ENCODE results near the gene UBE2G1.

DNA sequence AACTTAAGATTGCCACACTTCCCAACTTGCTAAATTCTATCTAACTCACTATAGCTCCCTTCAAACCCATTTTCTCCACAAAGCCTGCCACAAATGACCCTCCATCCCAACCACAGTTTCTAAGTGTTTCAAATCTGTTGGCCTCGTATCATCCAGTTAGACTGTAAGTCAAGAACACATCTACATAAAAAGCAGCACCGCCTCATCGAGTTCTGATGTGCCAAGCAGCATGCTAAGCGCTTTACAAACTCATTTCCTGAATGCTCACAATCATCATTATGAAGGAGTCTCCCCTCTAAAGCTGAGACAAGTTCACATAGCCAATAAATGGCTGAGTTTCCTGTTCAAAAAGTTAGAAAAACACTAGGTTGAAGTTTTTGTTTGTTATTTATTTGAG lies 93.5 kb downstream of the UBE2G1 start:
- no peak for TF ChIP-seq CTCF (IDR thresholded peaks at IDR 0.05; ENCODE audit: poor library complexity, severe bottlenecking)
- no peak for TF ChIP-seq RAD21 (conservative IDR thresholded peaks at IDR 0.05)
- no peak for TF ChIP-seq EP300 (conservative IDR thresholded peaks at IDR 0.05; ENCODE audit: poor library complexity, severe bottlenecking)
- no peak for TF ChIP-seq MXI1 (conservative IDR thresholded peaks at IDR 0.05; ENCODE audit: poor library complexity, severe bottlenecking)
- no peak for TF ChIP-seq EZH2 (IDR thresholded peaks at IDR 0.05; ENCODE audit: borderline replicate concordance, insufficient read depth, low read length, poor library complexity, severe bottlenecking)
- no peak for TF ChIP-seq TAF1 (IDR thresholded peaks at IDR 0.05; ENCODE audit: low read depth)
- no peak for TF ChIP-seq REST (IDR thresholded peaks at IDR 0.05; ENCODE audit: borderline replicate concordance)
- TF ChIP-seq POLR2AphosphoS5 (IDR thresholded peaks at IDR 0.05): no peak

All from neural cell (in vitro differentiated cells).